Stimulated activated CD4-positive, alpha-beta T cell treated with anti-CD3 and anti-CD28 coated beads, TNF-alpha, amount 100 ng/mL, for 4 hours (primary cell): Measurements from ENCODE around the gene NFATC2.

ENCODE experiments used
- DNase-seq, 3 experiments: peaks; one replicate each; pipeline ENCODE4 v3.0.0-alpha.2; 2020; ENCODE audit warnings: low read depth in 3 of 3

NFATC2 gene

GRCh38 chr20:51452091-51452613, 90.4 kb downstream of the NFATC2 start:
- no peak for DNase-seq

- DNase-seq = no peak
These were observed 91.0 kb downstream of the NFATC2 start for GRCh38 chr20:51451484-51451883.

DNA sequence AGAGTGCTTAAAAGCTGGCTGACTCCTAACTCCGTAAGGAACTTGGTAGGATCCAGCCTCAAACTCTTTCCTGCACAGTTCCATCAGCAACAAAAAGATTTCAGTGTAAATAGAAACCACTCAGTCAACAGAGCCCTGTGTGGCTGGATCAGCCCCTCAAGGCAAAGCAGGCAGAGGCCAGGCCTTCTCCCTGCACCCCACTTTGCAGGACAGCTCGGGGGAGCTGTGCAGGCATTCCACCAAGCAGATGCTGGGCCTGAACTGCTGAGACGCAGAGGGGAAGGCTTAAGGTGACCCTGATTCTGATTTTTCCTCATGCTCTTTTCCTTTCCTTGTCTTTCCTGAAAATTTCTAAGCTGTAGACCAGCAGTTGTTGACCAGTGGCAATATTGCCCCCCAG, 91.5 kb downstream of the NFATC2 start:
- DNase-seq = no peak

DNA sequence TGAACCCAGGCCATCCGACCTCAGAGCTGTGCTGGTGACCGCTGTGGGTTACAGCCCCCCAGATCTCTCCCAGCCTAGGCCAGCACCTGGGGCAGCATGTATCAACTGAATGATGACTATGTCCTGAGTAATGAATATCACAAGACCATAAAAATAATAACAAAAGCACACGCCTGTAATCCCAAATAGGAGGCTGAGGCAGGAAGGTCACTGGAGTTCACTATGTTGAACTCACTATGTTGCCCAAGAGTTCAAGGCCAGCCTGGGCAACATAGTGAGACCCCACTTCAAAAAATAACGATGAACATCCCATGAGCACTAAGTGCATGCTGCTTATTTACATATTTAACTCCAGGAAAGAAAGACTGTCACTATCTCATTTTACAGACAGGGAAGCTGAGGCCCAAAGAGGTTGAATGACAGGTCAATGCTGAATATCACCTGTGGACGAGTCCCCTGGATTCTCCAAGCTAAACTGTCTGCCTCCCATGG, 92.3 kb downstream of the NFATC2 start:
- DNase-seq = no peak

DNA sequence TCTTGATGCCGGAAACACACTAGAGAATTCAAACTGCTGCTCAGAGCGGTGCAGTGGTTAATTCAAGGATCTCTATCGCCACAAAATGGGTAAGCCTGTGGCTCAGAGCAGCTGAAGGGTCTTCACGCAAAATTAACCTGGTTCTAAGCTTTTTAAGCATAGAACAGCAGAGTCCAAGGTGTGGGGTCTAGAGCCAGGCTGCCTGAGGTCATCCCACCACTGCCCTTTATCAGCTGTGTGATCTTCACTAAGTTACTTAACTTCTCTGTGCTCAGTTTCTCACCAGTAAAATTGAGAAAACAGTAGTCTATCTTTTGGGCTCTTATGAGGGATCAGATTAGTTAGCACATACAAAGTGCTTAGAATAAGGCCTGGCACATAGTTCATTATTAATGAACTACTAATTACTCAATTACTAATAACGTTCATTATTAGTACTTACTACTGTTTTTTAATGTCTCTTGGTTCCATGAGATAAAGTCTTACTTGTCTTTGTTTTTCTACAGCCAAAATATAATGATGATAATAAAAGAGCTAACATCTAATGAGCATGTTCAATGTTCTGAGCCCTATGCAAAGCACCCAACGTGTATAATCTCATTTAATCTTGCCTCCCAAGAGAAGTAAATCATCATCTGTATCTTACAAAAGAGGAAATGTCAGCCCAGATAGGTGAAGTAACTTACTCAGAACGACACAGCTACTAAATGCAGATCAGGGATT, 92.9 kb downstream of the NFATC2 start:
- DNase-seq = no peak

- DNase-seq = no peak
These were observed 94.8 kb downstream of the NFATC2 start for GRCh38 chr20:51447765-51448148.

- no peak for DNase-seq
These were observed 95.3 kb downstream of the NFATC2 start for GRCh38 chr20:51447097-51447764.

GRCh38 chr20:51446656-51447055, 95.9 kb downstream of the NFATC2 start:
- no peak for DNase-seq

- no peak for DNase-seq
These were observed 96.3 kb downstream of the NFATC2 start for GRCh38 chr20:51446230-51446629.

GRCh38 chr20:51445591-51445990, 96.9 kb downstream of the NFATC2 start:
- no peak for DNase-seq

- DNase-seq = no peak
These were observed 97.5 kb downstream of the NFATC2 start for GRCh38 chr20:51444922-51445438.

DNA sequence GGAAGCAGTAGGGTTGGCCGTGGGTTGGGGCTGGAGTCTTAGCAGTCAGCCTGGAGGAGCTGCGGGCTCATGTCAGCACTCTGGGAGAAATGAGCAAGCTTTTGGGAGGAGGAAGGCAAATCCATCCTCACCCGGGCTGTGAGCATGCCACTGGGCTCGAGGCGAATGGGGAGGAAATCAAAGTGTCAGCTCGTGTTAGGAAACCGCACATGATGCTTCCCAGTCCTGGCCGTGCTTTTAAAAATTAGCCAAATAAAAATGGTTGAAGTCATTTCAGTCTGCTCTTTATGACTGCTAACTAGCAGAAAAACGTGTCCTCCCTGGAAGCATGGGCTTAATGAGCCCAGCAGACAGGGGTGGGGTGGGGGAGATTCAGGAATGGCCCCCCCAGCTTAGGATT, 98.1 kb downstream of the NFATC2 start:
- no peak for DNase-seq

DNA sequence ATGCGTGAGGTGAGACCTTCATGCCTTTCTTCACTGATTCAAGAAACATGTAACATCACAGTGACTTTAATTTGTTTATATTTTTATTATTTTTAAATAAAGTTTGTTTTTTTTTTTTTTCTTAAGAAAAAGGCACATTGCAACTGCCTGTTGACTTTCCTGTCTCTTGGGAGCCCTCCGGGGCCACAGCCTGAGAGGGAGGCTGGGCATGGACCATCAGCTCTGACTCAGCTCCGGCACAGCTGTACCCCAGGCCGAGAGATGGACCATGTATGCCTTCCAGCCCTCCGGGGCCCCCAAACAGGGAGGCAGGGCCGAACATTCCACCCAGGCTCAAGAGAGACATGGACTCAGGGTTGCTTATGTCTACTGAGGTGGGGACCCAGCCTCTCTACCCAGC, 99.9 kb downstream of the NFATC2 start:
- DNase-seq = no peak

DNA sequence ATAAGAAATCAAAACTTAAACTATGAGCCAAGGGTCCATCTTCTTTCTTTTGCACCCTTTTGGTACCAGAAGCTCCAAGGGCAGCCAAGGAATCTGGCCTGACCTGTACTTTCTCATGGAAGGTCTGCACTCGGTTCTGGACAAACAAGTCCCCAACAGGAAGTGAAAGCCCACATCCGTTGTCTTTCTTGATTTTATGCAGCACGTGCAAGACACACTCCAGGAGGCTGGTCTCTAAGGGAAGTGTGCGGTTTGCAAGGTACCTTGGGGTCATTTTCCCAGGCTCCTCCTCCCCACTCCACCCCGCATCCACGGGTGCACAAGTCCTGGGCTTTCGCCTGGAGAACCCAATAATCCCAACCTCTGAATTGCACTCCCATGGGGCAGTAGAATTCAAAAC, 101.9 kb downstream of the NFATC2 start:
- DNase-seq = no peak

DNA sequence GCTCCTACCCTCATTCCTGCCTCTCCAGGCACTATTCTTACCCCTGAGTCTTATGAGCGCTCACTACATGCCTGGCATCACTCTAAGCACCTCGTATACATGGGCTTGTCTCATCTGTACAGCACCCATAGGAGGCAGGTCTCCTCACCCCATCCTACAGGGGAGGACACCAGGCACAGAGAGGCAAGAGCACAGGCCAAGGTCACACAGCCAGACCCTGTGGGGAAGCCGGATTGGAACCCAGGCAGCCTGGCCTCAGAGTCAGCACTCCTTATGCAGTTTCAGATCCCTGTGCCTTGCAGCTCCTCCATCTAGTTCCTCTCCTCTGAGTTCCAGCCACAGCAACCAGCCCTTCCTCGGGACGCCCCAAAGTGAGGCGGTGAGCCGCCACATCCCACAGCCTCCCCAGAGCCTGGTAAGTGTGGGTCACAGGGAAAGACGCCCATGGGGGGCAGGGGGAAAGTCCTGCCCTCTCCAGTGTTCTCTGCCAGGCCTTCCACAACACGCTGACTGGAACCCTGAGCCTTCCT, 103.3 kb downstream of the NFATC2 start:
- no peak for DNase-seq

DNA sequence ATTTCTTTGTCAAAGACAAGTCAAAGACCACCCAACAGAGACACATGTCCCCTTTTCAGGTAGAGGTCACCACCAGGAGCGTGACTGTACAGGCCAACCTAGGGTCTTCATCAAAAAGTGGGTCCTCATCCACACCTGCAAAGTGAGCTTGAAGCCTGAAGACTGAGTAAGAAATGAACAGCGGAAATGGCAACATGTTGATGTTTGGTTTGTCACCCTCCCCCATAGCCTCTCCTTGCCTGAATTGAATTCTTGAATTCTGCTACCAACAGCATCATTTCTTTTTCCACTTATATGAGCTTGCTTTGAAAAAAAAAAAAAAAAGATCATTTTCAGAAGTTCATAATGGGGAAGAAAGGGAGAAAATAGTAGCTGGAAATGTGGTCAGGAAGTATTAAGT, 104.4 kb downstream of the NFATC2 start:
- DNase-seq = no peak

- DNase-seq = no peak
These were observed 105.2 kb downstream of the NFATC2 start for GRCh38 chr20:51437182-51437924.

GRCh38 chr20:51434580-51435247, 107.8 kb downstream of the NFATC2 start:
- DNase-seq = no peak

GRCh38 chr20:51434026-51434425, 108.5 kb downstream of the NFATC2 start:
- no peak for DNase-seq

GRCh38 chr20:51432875-51433274, 109.6 kb downstream of the NFATC2 start:
- DNase-seq = no peak

DNA sequence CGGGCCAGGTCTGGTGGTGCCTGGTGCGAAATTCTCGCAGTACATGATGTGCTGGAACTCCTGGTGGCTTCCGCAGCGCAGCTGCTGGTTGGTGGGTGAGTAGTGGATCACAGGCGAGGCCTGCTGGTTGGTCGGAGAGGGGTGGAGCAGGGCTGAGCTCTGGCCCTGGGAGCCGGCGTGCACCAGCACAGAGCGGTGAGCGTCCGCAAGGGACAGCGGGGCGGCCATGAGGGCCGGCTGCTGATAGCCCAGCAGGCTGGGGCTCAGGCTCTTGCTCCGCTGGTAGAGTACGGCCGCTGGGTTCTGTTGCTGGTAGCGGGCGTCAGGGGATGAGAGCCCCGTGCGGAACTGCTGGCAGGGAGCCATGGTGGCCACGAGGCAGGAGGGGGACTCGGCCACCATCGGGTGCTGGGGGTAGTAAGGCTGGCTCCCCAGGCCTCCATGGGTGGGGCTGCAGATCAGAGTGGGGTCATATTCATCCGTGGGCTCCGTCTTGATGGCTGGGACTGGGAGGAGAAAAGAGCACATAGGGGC, 110.2 kb downstream of the NFATC2 start:
- no peak for DNase-seq
